H1 (cell line): ENCODE data around the gene CDC42EP4. TPM values are rescaled to one million over a fixed set of nuclear protein-coding genes. Genes with fewer than 3 reads are reported as not detected.

Source experiments
- CTCF ChIA-PET: fragments of 300-600 bp; sonication (Branson Sonifier 250); formaldehyde crosslinking; loops from one replicate; lab custom pipeline; 2021; ENCODE audit not compliant: partially characterized antibody; lab: Charles Lee
- POLR2A ChIA-PET: fragments of 300-600 bp; sonication (Branson Sonifier 250); formaldehyde crosslinking; loops from one replicate; lab custom pipeline; 2021; ENCODE audit warnings: inconsistent platforms; ENCODE audit not compliant: partially characterized antibody; lab: Charles Lee
- DNase-seq, 2 experiments: peaks; one replicate each; pipeline versions ENCODE4 v3.0.0 to v3.0.0-alpha.2; 2010 to 2022; ENCODE audit warnings: low spot score in 2 of 2, low read depth in 1 of 2, mixed read lengths in 1 of 2
- FAIRE-seq: peaks from 2 replicates; lab custom pipeline; 2011; peaks lifted over from hg19 to GRCh38; lab: Jason Lieb, UNC
- H2AFZ ChIP-seq: 2 replicates; pipeline ENCODE4 v1.8.1; 2012; ENCODE audit warnings: low read length, inconsistent platforms
- H2AK5ac ChIP-seq: 2 replicates; pipeline ENCODE4 v1.6.1; 2013; ENCODE audit warnings: low read depth, low read length
- H2BK120ac ChIP-seq: replicated peaks from 2 replicates; pipeline ENCODE3; 2013; ENCODE audit warnings: low read depth, low read length, inconsistent platforms
- H2BK12ac ChIP-seq: 2 replicates; pipeline ENCODE4 v1.6.1; 2013; ENCODE audit warnings: low read depth, low read length
- H2BK15ac ChIP-seq: 2 replicates; pipeline ENCODE4 v1.6.1; 2013; ENCODE audit warnings: low read length
- H2BK20ac ChIP-seq: 2 replicates; pipeline ENCODE4 v1.6.1; 2013; ENCODE audit warnings: low read length
- H2BK5ac ChIP-seq: 2 replicates; pipeline ENCODE4 v1.6.1; 2013; ENCODE audit warnings: low read depth, low read length
- H3K14ac ChIP-seq: 2 replicates; pipeline ENCODE4 v1.6.1; 2013; ENCODE audit warnings: inconsistent platforms; ENCODE audit not compliant: insufficient read length
- H3K18ac ChIP-seq: 2 replicates; pipeline ENCODE4 v1.6.1; 2013; ENCODE audit warnings: low read length; ENCODE audit errors: extremely low read depth
- H3K23ac ChIP-seq: 2 replicates; pipeline ENCODE4 v1.6.1; 2013; ENCODE audit warnings: inconsistent platforms; ENCODE audit not compliant: insufficient read length
- H3K23me2 ChIP-seq: 2 replicates; pipeline ENCODE4 v1.6.1; 2013; ENCODE audit warnings: low read depth, low read length
- H3K27ac ChIP-seq: 2 replicates; pipeline ENCODE4 v1.6.1; 2011; ENCODE audit warnings: low read depth, low read length, inconsistent platforms
- H3K27me3 ChIP-seq, 4 experiments: replicated peaks in 1 of 4; 1 replicate in 1 of 4; 2 replicates in 3 of 4; pipeline versions ENCODE4 v1.6.1 to v1.8.1; 2011 to 2013; ENCODE audit warnings: low read length in 3 of 4, mild to moderate bottlenecking in 3 of 4, inconsistent platforms in 2 of 4, mixed read lengths in 2 of 4, moderate library complexity in 1 of 4; ENCODE audit not compliant: control insufficient read depth in 3 of 4, insufficient read depth in 3 of 4; ENCODE audit errors: extremely low read depth in 1 of 4
- H3K36me3 ChIP-seq, 4 experiments: 2 replicates each; pipeline versions ENCODE4 v1.6.1 to v1.8.1; 2011 to 2013; ENCODE audit warnings: mild to moderate bottlenecking in 4 of 4, low read length in 3 of 4, moderate library complexity in 2 of 4, control low read depth in 1 of 4, inconsistent platforms in 1 of 4; ENCODE audit not compliant: insufficient read depth in 4 of 4, control insufficient read depth in 2 of 4
- H3K4ac ChIP-seq: replicated peaks from 2 replicates; pipeline ENCODE3; 2013; ENCODE audit warnings: low read length, low read depth, mixed read lengths, inconsistent platforms; ENCODE audit not compliant: insufficient read length
- H3K4me1 ChIP-seq, 4 experiments: replicated peaks in 1 of 4; 1 replicate in 1 of 4; 2 replicates in 3 of 4; pipeline versions ENCODE4 v1.6.1 to v1.8.1; 2011 to 2013; ENCODE audit warnings: low read length in 3 of 4, inconsistent platforms in 2 of 4, mixed read lengths in 1 of 4; ENCODE audit not compliant: insufficient read depth in 4 of 4, control insufficient read depth in 3 of 4
- H3K4me2 ChIP-seq, 2 experiments: 2 replicates each; pipeline versions ENCODE4 v1.6.1 to v1.8.1; 2011 to 2013; ENCODE audit warnings: low read depth in 2 of 2, low read length in 2 of 2, control low read depth in 1 of 2, inconsistent platforms in 1 of 2, mild to moderate bottlenecking in 1 of 2; ENCODE audit not compliant: insufficient read depth in 1 of 2
- H3K4me3 ChIP-seq, 4 experiments: fragments of 200-600, 300-600 bp in 1 of 4; sonication (generic), shearing (Covaris generic), sonication (Bioruptor Twin) in 1 of 4; 2 replicates each; pipeline versions ENCODE4 v1.5.1 to v1.8.1; 2011 to 2016; ENCODE audit warnings: low read length in 4 of 4, low read depth in 3 of 4, control low read depth in 2 of 4, inconsistent platforms in 2 of 4, mild to moderate bottlenecking in 2 of 4, mixed read lengths in 1 of 4, moderate library complexity in 1 of 4; ENCODE audit not compliant: insufficient read depth in 2 of 4; ENCODE audit errors: extremely low read depth in 1 of 4
- H3K56ac ChIP-seq: replicated peaks from 2 replicates; pipeline ENCODE3; 2013; ENCODE audit warnings: low read depth, mild to moderate bottlenecking, mixed read lengths, low read length, inconsistent platforms; ENCODE audit not compliant: insufficient read length
- H3K79me1 ChIP-seq: 2 replicates; pipeline ENCODE4 v1.6.1; 2013; ENCODE audit warnings: low read depth, low read length, control low read depth
- H3K79me2 ChIP-seq, 2 experiments: 2 replicates each; pipeline versions ENCODE4 v1.6.1 to v1.8.1; 2012 to 2013; ENCODE audit warnings: low read length in 2 of 2, mild to moderate bottlenecking in 2 of 2, inconsistent platforms in 1 of 2; ENCODE audit not compliant: insufficient read depth in 2 of 2, control insufficient read depth in 1 of 2
- H3K9ac ChIP-seq, 4 experiments: replicated peaks in 1 of 4; 1 replicate in 1 of 4; 2 replicates in 3 of 4; pipeline versions ENCODE4 v1.6.1 to v1.8.1; 2011 to 2013; ENCODE audit warnings: low read depth in 3 of 4, low read length in 3 of 4, control low read depth in 2 of 4, mild to moderate bottlenecking in 2 of 4, moderate library complexity in 2 of 4, inconsistent platforms in 1 of 4; ENCODE audit errors: extremely low read depth in 1 of 4
- H3K9me3 ChIP-seq, 2 experiments: 2 replicates each; pipeline versions ENCODE4 v1.6.1 to v1.8.1; 2012 to 2013; ENCODE audit warnings: mild to moderate bottlenecking in 2 of 2, moderate library complexity in 2 of 2, control low read depth in 1 of 2, inconsistent platforms in 1 of 2, low read depth in 1 of 2, low read length in 1 of 2, mixed read lengths in 1 of 2; ENCODE audit not compliant: insufficient read depth in 2 of 2
- H4K20me1 ChIP-seq, 2 experiments: replicated peaks in 1 of 2; 2 replicates each; pipeline versions ENCODE3 to v1.8.1; 2011 to 2013; ENCODE audit warnings: inconsistent platforms in 2 of 2, low read length in 2 of 2, mild to moderate bottlenecking in 1 of 2; ENCODE audit not compliant: insufficient read depth in 2 of 2, control insufficient read depth in 1 of 2
- H4K5ac ChIP-seq: 2 replicates; pipeline ENCODE4 v1.6.1; 2013; ENCODE audit warnings: low read length, low read depth, mixed read lengths, inconsistent platforms; ENCODE audit not compliant: insufficient read length
- H4K8ac ChIP-seq: 2 replicates; pipeline ENCODE4 v1.8.0; 2013; ENCODE audit warnings: mild to moderate bottlenecking, moderate library complexity, low read length, inconsistent platforms; ENCODE audit not compliant: insufficient read depth; ENCODE audit errors: extremely low read depth
- H4K91ac ChIP-seq: replicated peaks from 2 replicates; pipeline ENCODE3; 2013; ENCODE audit warnings: low read length, mixed read lengths, inconsistent platforms; ENCODE audit not compliant: insufficient read length
- TEAD4 ChIP-seq: IDR thresholded peaks from 2 replicates; pipeline ENCODE4 v1.6.1; 2012; ENCODE audit warnings: low read depth, low read length, inconsistent platforms, mixed read lengths
- WGBS, 2 experiments: shearing (Covaris generic) in 1 of 2; methylation state at CpG; one replicate each; pipeline versions ENCODE4 v1.1.6 to v1.1.7; 2013 to 2015; ENCODE audit warnings: low lambda C conversion rate in 2 of 2, mixed read lengths in 2 of 2, inconsistent platforms in 1 of 2, low coverage in 1 of 2, missing lambda C conversion rate in 1 of 2; ENCODE audit not compliant: insufficient replicate concordance in 2 of 2, insufficient coverage in 1 of 2, insufficient read length in 1 of 2; ENCODE audit errors: extremely low coverage in 1 of 2, missing lambda C conversion rate in 1 of 2; 5-methylcytosine and 5-hydroxymethylcytosine counted together
- polyA plus RNA-seq, 7 experiments: library from polyadenylated mRNA; depleted of rRNA in 3 of 7; stranded (reverse) in 5 of 7; unstranded in 2 of 7; fragments of >200 nt in 5 of 7; fragments of 200-250 nt in 2 of 7; gene quantifications; 1 replicate in 5 of 7; 2 replicates in 1 of 7; 4 replicates in 1 of 7; pipeline versions ENCODE4 v1.2.1 to v1.2.3, GENCODE V29; 2011 to 2013; ENCODE audit warnings: missing spikeins in 2 of 7, mixed read lengths in 2 of 7
- total RNA-seq: library from RNA; stranded (reverse); fragmentation: NEBNext Ultra II Directional; extraction: Animal tissue kit (Norgen Biotek cat#: 25700); gene quantifications from 2 replicates; pipeline ENCODE4 v1.2.1, GENCODE V29; 2021

Gene CDC42EP4
- total and polyA plus RNA-seq, 2 of the 8 experiments (the other 6 are each of a cell fraction or from before 2014, with no cell fraction given), result 8.8 to 12.6 TPM

DNA sequence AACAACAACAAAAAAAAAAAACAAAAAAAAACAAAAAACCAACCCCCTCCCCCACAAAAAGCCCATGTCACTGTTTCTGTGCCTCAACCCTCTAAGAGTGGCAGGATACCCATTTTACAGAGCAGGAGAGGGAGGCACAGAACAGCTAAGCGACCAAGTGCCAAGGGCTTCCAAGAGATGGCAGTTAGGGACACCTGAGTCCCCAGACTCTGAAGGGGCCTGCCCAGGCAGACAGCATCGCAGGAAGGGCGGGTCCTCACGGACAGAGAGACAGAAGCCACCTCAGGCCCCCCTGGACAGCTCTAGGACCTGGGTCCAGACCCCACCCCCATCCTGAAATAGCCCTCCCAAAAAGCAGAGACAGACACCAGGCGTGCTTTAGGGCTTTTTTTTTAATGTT is 28.6 kb downstream of the CDC42EP4 start:
- POLR2A ChIA-PET, result interaction anchor here (1.7 kb wide), 1 partner anchor 81 kb away, joined by 3 read pairs; no protein-coding TSS in a partner anchor
- no peak overlapping the region for H3K4ac ChIP-seq
- FAIRE-seq (no peak), DNase-seq (no peak)
- CTCF ChIA-PET, result interaction anchor here (1.0 to 5.2 kb wide), 4 partner anchors 16 to 88 kb away, joined by 3 to 28 read pairs (median 8); no protein-coding TSS in a partner anchor
- H4K5ac ChIP-seq, result no peak overlapping the region
- H3K9ac ChIP-seq, result no peak overlapping the region
- peaks cover 0 to 6% (median 2%) of the 10 kb centered on the region in 4 experiments; a peak in 3 of 8 replicates for H3K36me3 ChIP-seq
- TF ChIP-seq TEAD4, result no peak
- no peaks in the 10 kb centered on the region for H4K20me1 ChIP-seq
- 93% methylated on average over 5 of the region's 5 CpGs; no CpG with 5 or more reads in 1 of the 2 experiments for WGBS, 2 experiments
- H3K27me3 ChIP-seq, result no peaks in the 10 kb centered on the region
- H2BK15ac ChIP-seq, result no peak overlapping the region
- H3K4me2 ChIP-seq, result 0 out of 4 replicates have a peak overlapping the region, but pooled peaks of 1 of the 2 experiments have one; percentile 41
- H2BK120ac ChIP-seq, result no peak overlapping the region
- H2AFZ ChIP-seq, result no peak overlapping the region
- peaks cover 8% of the 10 kb centered on the region; the same call in 1 of the 2 replicates for H3K79me1 ChIP-seq
- H3K56ac ChIP-seq, result no peak overlapping the region
- no peak overlapping the region for H3K14ac ChIP-seq
- no peaks in the 10 kb centered on the region for H3K23me2 ChIP-seq
- H3K4me1 ChIP-seq, result peaks cover 0 to 13% (median 7%) of the 10 kb centered on the region in 4 experiments; a peak in 6 of 7 replicates
- no peak overlapping the region for H3K4me3 ChIP-seq
- no peaks in the 10 kb centered on the region for H3K9me3 ChIP-seq
- no peak overlapping the region for H4K91ac ChIP-seq
- H3K27ac ChIP-seq, result no peak overlapping the region
- no peak overlapping the region for H3K23ac ChIP-seq
- H2BK5ac ChIP-seq, result no peak overlapping the region
- H2BK12ac ChIP-seq, result peak overlapping the region; percentile 75; the same call in 1 of the 2 replicates
- H4K8ac ChIP-seq, result no peak overlapping the region
- no peaks in the 10 kb centered on the region for H3K79me2 ChIP-seq
- no peak overlapping the region for H3K18ac ChIP-seq
- no peak overlapping the region for H2AK5ac ChIP-seq
- H2BK20ac ChIP-seq, result no peak overlapping the region
